NCI-H1436 (cell line): ENCODE measurements around the gene AIF1L.

ENCODE experiments used
- DNase-seq: peaks from one replicate; lab custom pipeline; 2025; lab: John Stamatoyannopoulos, UW

AIF1L gene

DNA sequence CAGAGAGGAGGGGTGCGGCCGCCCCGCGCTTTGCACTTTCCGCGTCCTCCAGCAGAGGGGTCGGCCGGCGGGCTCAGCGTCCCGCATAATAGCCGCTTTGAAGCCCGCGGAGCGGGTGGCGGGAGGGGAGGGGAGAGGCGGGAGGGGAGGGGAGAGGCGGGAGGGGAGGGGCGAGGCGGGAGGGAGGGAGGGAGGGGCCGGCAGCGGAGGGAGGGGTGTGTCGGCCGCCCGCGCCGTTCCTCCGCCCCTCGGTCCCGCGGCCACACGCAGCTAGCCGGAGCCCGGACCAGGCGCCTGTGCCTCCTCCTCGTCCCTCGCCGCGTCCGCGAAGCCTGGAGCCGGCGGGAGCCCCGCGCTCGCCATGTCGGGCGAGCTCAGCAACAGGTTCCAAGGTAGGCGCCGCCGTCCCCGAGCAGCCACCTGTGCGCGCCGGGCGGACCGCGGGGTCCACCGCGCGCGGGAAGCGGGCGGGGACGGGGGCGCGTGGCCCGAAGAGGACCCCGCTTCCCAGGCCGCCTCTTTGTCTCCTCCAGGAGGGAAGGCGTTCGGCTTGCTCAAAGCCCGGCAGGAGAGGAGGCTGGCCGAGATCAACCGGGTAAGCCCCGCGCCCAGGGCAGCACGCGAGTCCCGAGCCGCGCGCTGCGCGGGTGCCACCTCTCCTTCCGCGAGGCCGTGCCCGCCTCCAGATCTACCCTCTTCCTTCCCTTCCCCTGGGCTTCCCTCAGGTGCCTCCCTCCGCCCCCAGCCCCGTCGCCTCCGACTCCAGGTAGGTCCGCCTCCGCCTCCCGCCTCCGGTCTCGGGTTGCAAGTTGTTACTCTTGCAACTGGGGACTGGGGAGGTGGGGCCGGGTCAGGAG lies at the start of gene AIF1L:
Gene AIF1L (plus strand): TSS at position 263 of the 857 bp plus-strand sequence. CDS start 99 bp downstream, at position 362.
- DNase-seq = peak; percentile 77

GRCh38 chr9:131046581-131047202 lies 49.6 kb upstream of the AIF1L start:
- peak; percentile 50 for DNase-seq

- DNase-seq = no peak
Observed at GRCh38 chr9:131048332-131048731, 48.0 kb upstream of the AIF1L start.

- no peak for DNase-seq
Observed at GRCh38 chr9:131048820-131049219, 47.5 kb upstream of the AIF1L start.

DNA sequence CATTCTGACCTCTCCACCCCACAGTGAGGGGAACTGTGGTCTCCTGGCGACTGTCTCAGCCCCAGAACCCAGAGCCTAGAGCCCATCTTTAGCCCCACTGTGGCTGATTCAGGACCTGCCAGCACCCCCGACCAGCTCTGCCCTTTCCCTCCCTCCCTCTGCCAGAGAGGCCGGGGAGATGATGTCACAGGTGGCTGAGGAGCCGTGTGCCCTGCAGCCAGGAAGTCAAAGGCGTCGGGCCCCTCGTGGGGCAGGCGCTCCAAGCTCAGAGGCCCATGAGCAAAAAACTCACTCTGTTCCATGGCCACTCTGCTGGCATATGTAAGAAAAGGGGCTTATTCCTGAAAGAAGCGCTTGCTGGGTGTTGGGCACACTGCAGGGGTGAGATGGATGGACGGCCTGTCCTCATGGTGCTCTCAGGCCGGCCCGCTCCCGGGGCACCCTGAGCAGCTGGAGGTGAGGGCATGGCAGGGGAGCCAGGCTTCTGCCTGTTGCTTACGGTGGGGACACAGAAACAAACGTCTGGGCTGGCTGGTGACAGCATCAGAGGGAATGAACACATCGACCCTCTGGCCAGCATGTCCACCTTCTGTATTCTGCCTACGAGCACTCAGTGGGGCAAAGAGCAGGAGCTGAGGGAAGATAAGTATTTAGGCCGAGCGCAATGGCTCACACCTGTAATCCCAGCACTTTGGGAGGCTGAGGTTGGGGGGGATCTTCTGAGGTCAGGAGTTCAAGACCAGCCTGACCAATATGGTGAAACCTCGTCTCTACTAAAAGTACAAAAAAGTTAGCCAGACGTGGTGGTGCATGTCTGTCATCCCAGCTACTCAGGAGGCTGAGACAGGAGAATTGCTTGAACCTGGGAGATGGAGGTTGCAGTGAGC lies 46.3 kb upstream of the AIF1L start:
- DNase-seq = no peak

DNA sequence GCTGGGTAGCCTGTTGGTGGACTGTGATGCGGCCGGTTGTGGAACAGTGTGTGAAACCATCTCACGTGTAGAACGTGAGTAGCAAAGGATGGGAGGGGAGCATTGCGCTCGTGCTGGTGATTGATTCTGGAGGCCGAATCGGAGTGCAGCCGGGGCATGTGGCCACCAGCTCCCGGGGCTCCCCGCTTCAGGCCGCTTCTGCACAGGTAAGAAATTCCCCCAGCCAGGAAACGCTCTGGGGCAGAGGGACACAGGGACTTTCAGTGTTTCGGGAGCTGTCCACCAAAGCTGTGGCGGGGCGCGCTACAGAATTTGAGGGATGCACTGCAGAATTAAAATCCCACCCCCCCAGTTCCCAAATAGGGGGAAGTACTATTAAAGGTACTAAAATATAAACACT lies 45.5 kb upstream of the AIF1L start:
- no peak for DNase-seq

- no peak for DNase-seq
Observed at GRCh38 chr9:131051592-131052517, 44.5 kb upstream of the AIF1L start.

DNA sequence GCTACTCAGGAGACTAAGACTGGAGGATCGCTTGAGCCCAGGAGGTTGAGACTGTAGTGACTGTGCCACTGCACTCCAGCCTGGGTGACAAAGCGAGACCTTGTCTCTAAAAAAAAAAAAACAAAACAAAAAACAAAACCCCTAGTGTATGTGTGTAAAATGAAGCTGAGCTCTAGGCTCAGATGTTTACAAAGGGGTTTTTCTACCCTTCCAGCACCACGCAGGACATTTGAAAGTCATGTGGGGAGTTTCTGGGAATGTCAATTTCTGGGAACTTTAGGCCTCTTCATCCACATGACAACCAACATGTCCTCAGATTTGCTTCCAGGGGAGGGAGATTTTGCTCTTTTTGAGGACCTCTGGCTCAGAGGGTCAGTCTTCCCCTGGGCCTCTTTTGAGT lies 42.4 kb upstream of the AIF1L start:
- DNase-seq = no peak

GRCh38 chr9:131056781-131057506 lies 39.4 kb upstream of the AIF1L start:
- no peak for DNase-seq

- DNase-seq = no peak
Observed at GRCh38 chr9:131060900-131061630, 35.3 kb upstream of the AIF1L start.

DNA sequence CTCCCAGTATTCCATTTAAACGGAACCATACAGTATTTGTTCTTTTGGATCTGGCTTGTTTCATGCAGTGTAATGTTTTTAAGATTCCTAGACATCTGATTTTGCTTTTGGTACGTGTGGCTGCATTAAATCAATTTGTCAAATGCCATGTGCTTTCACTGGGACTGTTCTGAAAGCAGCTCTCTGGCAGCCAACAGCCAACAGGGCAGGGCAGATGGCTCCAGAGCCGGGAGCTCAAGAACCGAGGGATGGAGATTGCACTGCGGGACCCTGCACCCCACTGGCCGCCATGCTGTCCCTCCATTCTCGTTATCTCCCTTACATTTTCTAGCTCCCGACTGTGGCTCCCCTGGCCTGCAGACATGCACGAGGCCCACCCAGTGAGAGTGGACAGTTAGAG lies 33.4 kb upstream of the AIF1L start:
- DNase-seq = no peak

GRCh38 chr9:131065599-131065998 lies 30.7 kb upstream of the AIF1L start:
- DNase-seq = no peak

DNA sequence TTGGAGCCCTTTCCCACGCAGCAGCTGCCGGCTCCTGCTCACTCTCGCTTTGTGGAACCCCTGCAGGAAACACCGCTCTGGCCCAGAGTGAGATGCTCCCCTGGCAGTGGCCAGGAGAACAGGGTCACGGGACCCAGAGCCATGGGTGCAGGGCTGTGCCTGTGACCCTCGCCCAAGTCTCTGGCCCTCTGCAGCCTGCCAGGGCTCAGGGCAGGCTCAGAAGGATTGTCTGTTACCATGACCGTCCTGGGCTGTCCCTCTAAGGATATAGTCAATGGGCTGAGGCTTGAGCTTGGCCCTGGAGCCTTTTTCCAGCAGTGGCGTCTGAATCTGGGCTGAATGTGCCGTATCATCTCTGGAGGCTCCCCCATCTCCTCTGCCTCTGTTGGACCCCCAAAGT lies 28.7 kb upstream of the AIF1L start:
- no peak for DNase-seq

DNA sequence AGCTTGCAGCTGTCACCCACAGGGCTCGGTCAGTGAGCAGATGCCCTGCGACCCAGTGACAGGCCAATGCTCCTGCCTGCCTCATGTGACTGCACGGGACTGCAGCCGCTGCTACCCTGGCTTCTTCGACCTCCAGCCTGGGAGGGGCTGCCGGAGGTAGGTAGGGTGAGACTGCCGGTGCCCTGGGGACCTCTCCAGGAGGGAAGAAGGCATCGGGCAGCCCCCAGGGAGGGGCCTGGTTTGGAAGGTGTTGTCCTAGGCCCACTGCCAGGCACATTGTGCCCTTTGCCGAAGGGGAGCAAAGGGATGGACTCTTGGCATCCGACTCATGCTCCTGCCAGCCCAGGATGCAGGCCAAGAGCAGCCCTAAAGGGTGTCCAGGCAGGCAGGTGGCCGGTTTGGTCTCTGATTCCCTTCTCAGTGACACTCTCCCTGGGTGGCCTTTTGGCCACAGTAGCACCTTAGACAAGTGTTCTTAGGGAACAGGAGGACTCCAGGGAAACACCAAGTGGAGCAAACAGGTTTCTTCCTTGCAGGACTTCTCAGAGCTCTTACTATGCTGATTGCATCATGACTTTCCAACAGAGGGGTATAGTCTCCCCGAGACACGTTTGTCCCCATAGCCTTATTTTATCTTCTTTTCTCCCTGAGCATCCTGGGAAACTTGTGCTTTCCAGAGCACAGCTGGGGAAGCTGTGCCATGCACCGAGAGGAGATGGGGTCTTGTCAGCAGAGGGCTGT lies 28.1 kb upstream of the AIF1L start:
- no peak for DNase-seq

GRCh38 chr9:131069699-131070098 lies 26.6 kb upstream of the AIF1L start:
- DNase-seq = no peak

GRCh38 chr9:131072107-131072870 lies 24.0 kb upstream of the AIF1L start:
- no peak for DNase-seq

GRCh38 chr9:131072871-131073237 lies 23.5 kb upstream of the AIF1L start:
- DNase-seq = no peak

DNA sequence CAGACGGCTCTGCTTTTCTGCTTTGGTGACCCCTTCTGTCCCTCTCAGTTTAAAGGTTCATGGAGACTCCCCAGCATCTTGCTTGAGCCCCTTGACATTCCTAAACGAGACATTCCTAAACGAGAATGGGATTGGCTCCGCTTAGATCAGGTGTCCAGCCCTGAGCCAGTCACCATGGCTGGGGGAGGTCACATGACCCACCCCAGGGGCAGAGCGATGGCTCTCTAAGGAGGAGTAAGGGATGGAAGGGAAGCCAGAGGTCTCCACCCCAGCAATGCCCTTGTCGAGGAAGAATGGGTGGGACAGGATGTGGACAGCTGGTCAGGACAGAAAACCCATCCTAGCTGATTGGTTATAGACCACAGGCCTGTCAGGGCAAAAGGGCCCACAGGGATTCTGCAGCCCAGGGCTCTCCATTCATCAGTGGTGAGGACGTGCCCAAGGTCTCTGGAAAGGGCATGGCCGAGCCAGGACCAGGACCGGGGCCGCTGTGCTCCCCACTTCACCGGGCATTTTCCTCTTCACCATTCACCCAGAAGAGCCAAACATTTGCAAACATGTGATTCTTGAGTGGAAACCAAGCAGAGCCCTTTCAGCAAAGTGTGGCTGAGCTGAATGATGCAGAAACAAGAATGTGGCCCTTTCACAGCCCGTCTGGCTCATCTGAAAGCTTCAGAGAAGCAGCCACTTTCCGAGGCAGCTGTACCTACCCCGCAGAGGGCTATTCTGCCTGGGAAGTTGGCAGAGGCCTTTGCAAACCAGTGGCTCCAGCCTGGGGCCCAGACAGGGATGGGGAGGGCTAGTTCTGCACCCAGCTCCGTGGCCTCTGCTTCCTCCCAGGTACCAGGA lies 19.8 kb upstream of the AIF1L start:
- DNase-seq = no peak
